ENCODE measurements around the gene PYCARD. TPM values are rescaled to one million over a fixed set of nuclear protein-coding genes. Genes with fewer than 3 reads are reported as not detected.

Gene PYCARD
- 100 to 1,000 TPM in 1 of 6 donors, 10 to 100 TPM in 5; 44.0 to 103 (median 83.7) TPM for total RNA-seq

GRCh38 chr16:31202414-31203375 is at the start of gene PYCARD:
Gene PYCARD, minus strand, starts transcription at chr16:31202760. Its CDS starts 70 bp downstream, at chr16:31202690.
- H3K4me1 ChIP-seq: peaks cover 10 to 32% (median 18%) of the 10 kb centered on the region in 4 donors
- H3K9me3 ChIP-seq: no peaks in the 10 kb centered on the region
- TF ChIP-seq POLR2AphosphoS5 (IDR thresholded peaks at IDR 0.05): peak in 1 of 2 donors; percentile 24
- TF ChIP-seq POLR2A (IDR thresholded peaks at IDR 0.05): peak in 1 of 4 donors; percentile 63
- no peak for TF ChIP-seq CTCF (IDR thresholded peaks at IDR 0.05)
- no peak for TF ChIP-seq EP300 (IDR thresholded peaks at IDR 0.05)
- WGBS, 2 donors: 6 to 12% methylated on average over 20 to 44 of the region's 69 CpGs
- peak within 1 kb of the TSS; percentile 66 to 97 (median 88) for H3K4me3 ChIP-seq
- ATAC-seq (ENCODE audit: low FRiP score in 2 of 2) (peak; percentile 79 to 88), DNase-seq (peak; percentile 81 to 93)
- peak within 1 kb of the TSS; percentile 73 to 90 (median 88) for H3K27ac ChIP-seq
- H3K27me3 ChIP-seq: no peaks in the 10 kb centered on the region
- H3K36me3 ChIP-seq: peaks cover 0 to 7% (median 0%) of the 10 kb centered on the region in 4 donors

- Histone ChIP-seq H3K27me3 (no peaks in the 10 kb centered on the region), H3K4me1 (no peaks in the 10 kb centered on the region), H3K36me3 (no peaks in the 10 kb centered on the region), H3K9me3 (no peaks in the 10 kb centered on the region), H3K4me3 (no peak overlapping the region), H3K27ac (no peak overlapping the region)
- ATAC-seq (ENCODE audit: low FRiP score in 2 of 2) (no peak), DNase-seq (no peak)
- TF ChIP-seq EP300 (IDR thresholded peaks at IDR 0.05) (no peak), POLR2AphosphoS5 (IDR thresholded peaks at IDR 0.05) (no peak), CTCF (IDR thresholded peaks at IDR 0.05) (no peak), POLR2A (IDR thresholded peaks at IDR 0.05) (no peak)
- 93 to 100% methylated on average over 5 of the region's 5 CpGs for WGBS, 2 donors
Measured at GRCh38 chr16:31251435-31251834, 48.9 kb upstream of the PYCARD start.

- no peak overlapping the region for H3K27ac ChIP-seq
- DNase-seq (no peak), ATAC-seq (ENCODE audit: low FRiP score in 2 of 2) (no peak)
- WGBS, 2 donors: 88 to 91% methylated on average over 6 to 7 of the region's 7 CpGs
- no peaks in the 10 kb centered on the region for H3K4me1 ChIP-seq
- no peak overlapping the region for H3K4me3 ChIP-seq
- no peaks in the 10 kb centered on the region for H3K27me3 ChIP-seq
- no peaks in the 10 kb centered on the region for H3K36me3 ChIP-seq
- no peaks in the 10 kb centered on the region for H3K9me3 ChIP-seq
- TF ChIP-seq CTCF (IDR thresholded peaks at IDR 0.05): no peak
- TF ChIP-seq EP300 (IDR thresholded peaks at IDR 0.05): no peak
- no peak for TF ChIP-seq POLR2A (IDR thresholded peaks at IDR 0.05)
- no peak for TF ChIP-seq POLR2AphosphoS5 (IDR thresholded peaks at IDR 0.05)
Measured at GRCh38 chr16:31250782-31251384, 48.3 kb upstream of the PYCARD start.

- H3K4me1 ChIP-seq: no peaks in the 10 kb centered on the region
- WGBS, 2 donors: 74 to 83% methylated on average over 5 of the region's 5 CpGs
- H3K36me3 ChIP-seq: no peaks in the 10 kb centered on the region
- no peak for TF ChIP-seq CTCF (IDR thresholded peaks at IDR 0.05)
- no peak for TF ChIP-seq EP300 (IDR thresholded peaks at IDR 0.05)
- no peak for TF ChIP-seq POLR2AphosphoS5 (IDR thresholded peaks at IDR 0.05)
- ATAC-seq (ENCODE audit: low FRiP score in 2 of 2) (no peak), DNase-seq (no peak)
- H3K9me3 ChIP-seq: no peaks in the 10 kb centered on the region
- H3K4me3 ChIP-seq: no peak overlapping the region
- H3K27ac ChIP-seq: no peak overlapping the region
- no peaks in the 10 kb centered on the region for H3K27me3 ChIP-seq
Measured at GRCh38 chr16:31248344-31248743, 45.8 kb upstream of the PYCARD start.
